MM.1S (cell line): ENCODE results near the gene TMX3.

Experiments used
- DNase-seq: peaks from one replicate; pipeline ENCODE4 v3.0.0-alpha.2; 2015
- H2AFZ ChIP-seq: fragments of 300-600 bp; sonication (generic); 2 replicates; pipeline ENCODE4 v1.6.0; 2016; ENCODE audit warnings: antibody characterized with exemption, low read length
- H3F3A ChIP-seq: fragments of 300-600 bp; sonication (generic); 2 replicates; pipeline ENCODE4 v1.6.1; 2016; ENCODE audit warnings: mild to moderate bottlenecking, antibody characterized with exemption, low read length, moderate library complexity, mixed read lengths; ENCODE audit not compliant: insufficient read depth
- H3K27ac ChIP-seq: fragments of 300-600 bp; sonication (generic); 2 replicates; pipeline ENCODE4 v1.5.1; 2016; ENCODE audit warnings: mild to moderate bottlenecking, low read length
- H3K27me3 ChIP-seq: fragments of 300-600 bp; sonication (generic); replicated peaks from 2 replicates; pipeline ENCODE4 v1.6.0; 2016; ENCODE audit warnings: low read length; ENCODE audit not compliant: insufficient read depth
- H3K36me3 ChIP-seq: fragments of 300-600 bp; sonication (generic); replicated peaks from 2 replicates; pipeline ENCODE4 v1.6.1; 2016; ENCODE audit warnings: mild to moderate bottlenecking, low read length, mixed read lengths; ENCODE audit not compliant: insufficient read depth
- H3K4me1 ChIP-seq: fragments of 300-600 bp; sonication (generic); 2 replicates; pipeline ENCODE4 v1.6.1; 2016; ENCODE audit warnings: low read length, mixed read lengths
- H3K4me2 ChIP-seq: fragments of 300-600 bp; sonication (generic); 2 replicates; pipeline ENCODE4 v1.6.0; 2016; ENCODE audit warnings: low read depth, low read length
- H3K4me3 ChIP-seq: fragments of 300-600 bp; sonication (generic); 2 replicates; pipeline ENCODE4 v1.5.1; 2016; ENCODE audit warnings: low read length, mixed read lengths
- H3K79me2 ChIP-seq: fragments of 300-600 bp; sonication (generic); 2 replicates; pipeline ENCODE4 v1.6.1; 2016; ENCODE audit warnings: mixed run types, low read length, mixed read lengths
- H3K9ac ChIP-seq: fragments of 300-600 bp; sonication (generic); 2 replicates; pipeline ENCODE4 v1.6.1; 2016; ENCODE audit warnings: low read length, mixed read lengths
- H3K9me2 ChIP-seq: fragments of 300-600 bp; sonication (generic); replicated peaks from 2 replicates; pipeline ENCODE4 v1.6.1; 2016; ENCODE audit warnings: mild to moderate bottlenecking, low read length, mixed read lengths; ENCODE audit not compliant: insufficient read depth
- H3K9me3 ChIP-seq: fragments of 300-600 bp; sonication (generic); replicated peaks from 2 replicates; pipeline ENCODE4 v1.6.1; 2016; ENCODE audit warnings: mild to moderate bottlenecking, low read length, mixed read lengths; ENCODE audit not compliant: insufficient read depth
- H4K20me1 ChIP-seq: fragments of 300-600 bp; sonication (generic); 2 replicates; pipeline ENCODE4 v1.6.1; 2016; ENCODE audit warnings: mild to moderate bottlenecking, low read length, moderate library complexity, mixed read lengths; ENCODE audit not compliant: insufficient read depth
- EZH2 ChIP-seq: fragments of 300-600 bp; sonication (generic); optimal IDR thresholded peaks from 2 replicates; pipeline ENCODE3; 2017; ENCODE audit warnings: low read depth, mild to moderate bottlenecking, antibody characterized with exemption, low read length, mixed read lengths
- EZH2phosphoT487 ChIP-seq: fragments of 300-600 bp; sonication (generic); IDR thresholded peaks from 2 replicates; pipeline ENCODE4 v1.6.1; 2018; ENCODE audit warnings: antibody characterized with exemption, low read length
- TF ChIP-seq, protein P1 (sequence below): fragments of 300-600 bp; sonication (generic); IDR thresholded peaks from 2 replicates; pipeline ENCODE4 v1.5.1; 2016; ENCODE audit warnings: antibody characterized with exemption, low read length, mixed read lengths

TMX3 gene

DNA sequence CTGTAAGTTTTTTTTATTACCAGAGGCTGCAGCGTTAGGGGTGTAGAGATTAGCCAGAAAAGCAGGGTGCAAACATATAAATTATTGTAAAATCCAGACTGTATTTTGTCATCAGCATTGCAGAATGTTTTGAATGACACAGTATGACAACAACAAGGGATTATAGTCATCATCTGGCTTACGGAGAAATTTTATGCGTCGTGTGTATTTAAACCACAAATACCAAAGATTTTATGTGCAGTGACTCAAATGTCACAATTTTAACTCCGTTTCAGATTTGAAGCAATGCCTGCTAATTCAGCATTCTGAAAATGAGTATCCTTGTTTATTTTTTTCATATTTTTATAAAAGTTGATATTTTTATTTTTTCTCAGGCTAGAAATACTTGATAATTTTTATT lies 19.4 kb upstream of the TMX3 start:
- H3F3A ChIP-seq: no peaks in the 10 kb centered on the region
- H3K36me3 ChIP-seq: no peaks in the 10 kb centered on the region
- DNase-seq: no peak
- TF ChIP-seq, protein P1, sequence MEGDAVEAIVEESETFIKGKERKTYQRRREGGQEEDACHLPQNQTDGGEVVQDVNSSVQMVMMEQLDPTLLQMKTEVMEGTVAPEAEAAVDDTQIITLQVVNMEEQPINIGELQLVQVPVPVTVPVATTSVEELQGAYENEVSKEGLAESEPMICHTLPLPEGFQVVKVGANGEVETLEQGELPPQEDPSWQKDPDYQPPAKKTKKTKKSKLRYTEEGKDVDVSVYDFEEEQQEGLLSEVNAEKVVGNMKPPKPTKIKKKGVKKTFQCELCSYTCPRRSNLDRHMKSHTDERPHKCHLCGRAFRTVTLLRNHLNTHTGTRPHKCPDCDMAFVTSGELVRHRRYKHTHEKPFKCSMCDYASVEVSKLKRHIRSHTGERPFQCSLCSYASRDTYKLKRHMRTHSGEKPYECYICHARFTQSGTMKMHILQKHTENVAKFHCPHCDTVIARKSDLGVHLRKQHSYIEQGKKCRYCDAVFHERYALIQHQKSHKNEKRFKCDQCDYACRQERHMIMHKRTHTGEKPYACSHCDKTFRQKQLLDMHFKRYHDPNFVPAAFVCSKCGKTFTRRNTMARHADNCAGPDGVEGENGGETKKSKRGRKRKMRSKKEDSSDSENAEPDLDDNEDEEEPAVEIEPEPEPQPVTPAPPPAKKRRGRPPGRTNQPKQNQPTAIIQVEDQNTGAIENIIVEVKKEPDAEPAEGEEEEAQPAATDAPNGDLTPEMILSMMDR: no peak
- no peak for TF ChIP-seq EZH2
- TF ChIP-seq EZH2phosphoT487: no peak
- no peaks in the 10 kb centered on the region for H3K4me1 ChIP-seq
- H3K27me3 ChIP-seq: no peaks in the 10 kb centered on the region
- H3K4me2 ChIP-seq: no peak overlapping the region
- no peaks in the 10 kb centered on the region for H4K20me1 ChIP-seq
- no peak overlapping the region for H3K4me3 ChIP-seq
- no peak overlapping the region for H3K27ac ChIP-seq
- no peak overlapping the region for H2AFZ ChIP-seq
- no peaks in the 10 kb centered on the region for H3K79me2 ChIP-seq
- H3K9ac ChIP-seq: no peak overlapping the region
- no peaks in the 10 kb centered on the region for H3K9me2 ChIP-seq
- H3K9me3 ChIP-seq: no peaks in the 10 kb centered on the region

DNA sequence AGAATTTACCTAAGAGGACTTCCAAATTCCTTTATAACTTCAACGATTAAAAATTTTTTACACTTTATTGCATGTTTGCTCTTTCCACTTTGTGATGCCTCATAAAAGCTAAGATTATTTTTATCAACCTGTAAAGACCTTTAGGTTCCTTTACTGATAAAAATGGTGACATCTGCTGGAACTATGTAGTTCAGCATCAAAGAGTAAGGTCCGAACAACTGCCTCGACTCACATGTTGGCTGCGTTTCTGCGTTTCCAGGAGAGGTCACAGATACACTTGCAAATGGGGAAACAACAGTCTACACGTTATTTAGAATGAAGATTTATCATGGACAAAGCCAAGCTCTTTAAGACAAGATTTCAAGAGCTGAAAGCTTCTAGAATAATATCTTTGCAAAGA lies 18.8 kb upstream of the TMX3 start:
- no peaks in the 10 kb centered on the region for H3K4me1 ChIP-seq
- H4K20me1 ChIP-seq: no peaks in the 10 kb centered on the region
- no peak for DNase-seq
- no peaks in the 10 kb centered on the region for H3K9me2 ChIP-seq
- no peaks in the 10 kb centered on the region for H3K9me3 ChIP-seq
- no peak overlapping the region for H3K27ac ChIP-seq
- no peak overlapping the region for H3K9ac ChIP-seq
- TF ChIP-seq, protein P1: no peak
- TF ChIP-seq EZH2phosphoT487 (no peak), EZH2 (no peak)
- H3F3A ChIP-seq: no peaks in the 10 kb centered on the region
- H2AFZ ChIP-seq: no peak overlapping the region
- no peak overlapping the region for H3K4me3 ChIP-seq
- no peaks in the 10 kb centered on the region for H3K79me2 ChIP-seq
- H3K4me2 ChIP-seq: no peak overlapping the region
- H3K27me3 ChIP-seq: no peaks in the 10 kb centered on the region
- H3K36me3 ChIP-seq: no peaks in the 10 kb centered on the region

DNA sequence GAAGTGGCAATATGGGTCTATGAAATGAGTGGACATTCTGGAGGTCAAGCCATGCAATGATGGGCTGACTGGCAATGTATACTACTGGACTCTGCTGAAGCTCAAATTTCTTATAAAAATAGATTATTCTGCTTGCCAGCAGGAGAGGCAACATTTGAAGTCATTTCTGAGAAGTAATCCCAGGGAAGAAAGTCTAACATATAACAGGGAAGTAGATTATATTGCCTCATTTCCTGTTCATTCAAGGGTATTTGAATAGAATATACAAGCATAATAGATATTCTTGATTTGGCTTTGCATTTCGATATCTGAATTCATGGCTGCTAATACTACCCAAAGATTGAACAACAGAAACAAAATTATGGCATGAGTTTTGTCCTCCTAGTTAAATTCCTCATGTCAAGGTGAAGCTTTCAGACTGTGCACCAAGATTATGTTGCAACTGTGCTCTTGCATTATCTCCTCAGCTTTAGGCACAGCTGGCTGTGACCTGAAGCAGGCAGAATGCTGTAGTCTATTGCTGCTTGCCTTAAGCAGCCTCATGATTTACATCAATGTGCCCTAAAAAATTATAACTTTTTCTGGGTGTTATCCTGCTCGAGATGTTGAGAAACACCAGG lies 13.3 kb upstream of the TMX3 start:
- H3K27me3 ChIP-seq: no peaks in the 10 kb centered on the region
- H3K4me2 ChIP-seq: no peak overlapping the region
- TF ChIP-seq EZH2: no peak
- no peak for TF ChIP-seq EZH2phosphoT487
- TF ChIP-seq, protein P1: no peak
- H3K4me1 ChIP-seq: no peaks in the 10 kb centered on the region
- H3K9me3 ChIP-seq: no peaks in the 10 kb centered on the region
- no peak overlapping the region for H3K9ac ChIP-seq
- no peak overlapping the region for H3K27ac ChIP-seq
- no peak for DNase-seq
- H3K4me3 ChIP-seq: no peak overlapping the region
- no peaks in the 10 kb centered on the region for H3K79me2 ChIP-seq
- no peaks in the 10 kb centered on the region for H3F3A ChIP-seq
- H3K9me2 ChIP-seq: no peaks in the 10 kb centered on the region
- H3K36me3 ChIP-seq: no peaks in the 10 kb centered on the region
- no peak overlapping the region for H2AFZ ChIP-seq
- no peaks in the 10 kb centered on the region for H4K20me1 ChIP-seq
